C4-2B (cell line): ENCODE measurements around the gene STAT6.

Experiments
- ZFX ChIP-seq: fragments of 450-650 bp; IDR thresholded peaks from 2 replicates; pipeline ENCODE4 v1.6.1; 2017
- TF ChIP-seq, protein P1 (sequence below): fragments of 450-650 bp; conservative IDR thresholded peaks from 2 replicates; pipeline ENCODE4 v1.5.1; 2017; ENCODE audit warnings: mild to moderate bottlenecking

DNA sequence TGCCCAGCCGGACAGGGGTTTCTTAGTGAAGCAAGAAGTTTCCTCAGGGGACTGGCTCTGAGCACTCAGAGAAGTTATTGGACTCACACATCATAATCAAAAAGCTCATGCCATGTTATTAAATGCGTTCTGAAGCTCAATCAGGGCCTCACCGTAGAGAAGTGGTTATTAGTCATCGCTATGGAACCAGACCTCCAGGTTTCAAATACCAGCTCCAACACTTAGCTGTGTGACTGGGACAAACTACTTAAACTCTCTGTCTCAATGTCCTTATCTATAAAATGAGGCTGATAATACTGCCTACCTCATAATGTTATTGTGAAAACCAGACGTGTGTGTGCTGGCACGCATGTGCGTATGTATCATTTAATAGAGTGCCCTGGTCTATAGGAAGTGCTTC is 7.3 kb downstream of the STAT6 start:
- TF ChIP-seq, protein P1, sequence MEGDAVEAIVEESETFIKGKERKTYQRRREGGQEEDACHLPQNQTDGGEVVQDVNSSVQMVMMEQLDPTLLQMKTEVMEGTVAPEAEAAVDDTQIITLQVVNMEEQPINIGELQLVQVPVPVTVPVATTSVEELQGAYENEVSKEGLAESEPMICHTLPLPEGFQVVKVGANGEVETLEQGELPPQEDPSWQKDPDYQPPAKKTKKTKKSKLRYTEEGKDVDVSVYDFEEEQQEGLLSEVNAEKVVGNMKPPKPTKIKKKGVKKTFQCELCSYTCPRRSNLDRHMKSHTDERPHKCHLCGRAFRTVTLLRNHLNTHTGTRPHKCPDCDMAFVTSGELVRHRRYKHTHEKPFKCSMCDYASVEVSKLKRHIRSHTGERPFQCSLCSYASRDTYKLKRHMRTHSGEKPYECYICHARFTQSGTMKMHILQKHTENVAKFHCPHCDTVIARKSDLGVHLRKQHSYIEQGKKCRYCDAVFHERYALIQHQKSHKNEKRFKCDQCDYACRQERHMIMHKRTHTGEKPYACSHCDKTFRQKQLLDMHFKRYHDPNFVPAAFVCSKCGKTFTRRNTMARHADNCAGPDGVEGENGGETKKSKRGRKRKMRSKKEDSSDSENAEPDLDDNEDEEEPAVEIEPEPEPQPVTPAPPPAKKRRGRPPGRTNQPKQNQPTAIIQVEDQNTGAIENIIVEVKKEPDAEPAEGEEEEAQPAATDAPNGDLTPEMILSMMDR, result no peak
- no peak for TF ChIP-seq ZFX
